HepG2 (cell line): ENCODE results near the gene ANKRD65. TPM values are rescaled to one million over a fixed set of nuclear protein-coding genes. Genes with fewer than 3 reads are reported as not detected.

Experiments used
- ASH2L ChIP-seq: fragments of 300-600, 200-600 bp; sonication (generic); IDR thresholded peaks from 2 replicates; pipeline ENCODE4 v1.7.0; 2017; ENCODE audit warnings: low read depth, mild to moderate bottlenecking, moderate library complexity, mixed read lengths, low read length; ENCODE audit not compliant: insufficient read length
- BORCS8-MEF2B ChIP-seq: sonication (generic); formaldehyde crosslinking; IDR thresholded peaks from 2 replicates; pipeline ENCODE4 v1.8.0; 2022; ENCODE audit warnings: mild to moderate bottlenecking, missing genetic modification reagents
- CAMTA2 ChIP-seq: sonication (generic); formaldehyde crosslinking; IDR thresholded peaks from 2 replicates; pipeline ENCODE4 v1.4.0; 2020; ENCODE audit warnings: mild to moderate bottlenecking, missing genetic modification reagents, borderline replicate concordance
- HDAC1 ChIP-seq: sonication (generic); formaldehyde crosslinking; IDR thresholded peaks from 2 replicates; pipeline ENCODE4 v1.5.1; 2020; ENCODE audit warnings: mild to moderate bottlenecking, missing genetic modification reagents
- NAIF1 ChIP-seq: sonication (generic); formaldehyde crosslinking; IDR thresholded peaks from 2 replicates; pipeline ENCODE4 v1.5.0; 2020; ENCODE audit warnings: mild to moderate bottlenecking, missing genetic modification reagents, borderline replicate concordance
- PHF20 ChIP-seq: sonication (generic); formaldehyde crosslinking; IDR thresholded peaks from 2 replicates; pipeline ENCODE4 v1.5.0; 2020; ENCODE audit warnings: mild to moderate bottlenecking, missing genetic modification reagents
- SRSF1 ChIP-seq: fragments of 200-400 bp; formaldehyde crosslinking; optimal IDR thresholded peaks from 2 replicates; pipeline ENCODE3; 2017; ENCODE audit warnings: mild to moderate bottlenecking, low read depth, low read length, moderate library complexity
- ZBTB7B ChIP-seq: sonication (generic); formaldehyde crosslinking; IDR thresholded peaks from 2 replicates; pipeline ENCODE4 v1.4.0; 2020; ENCODE audit warnings: missing genetic modification reagents
- ZNF296 ChIP-seq: sonication (generic); formaldehyde crosslinking; conservative IDR thresholded peaks from 2 replicates; pipeline ENCODE4 v1.5.0; 2020; ENCODE audit warnings: mild to moderate bottlenecking, missing genetic modification reagents
- ZNF446 ChIP-seq: sonication (generic); formaldehyde crosslinking; IDR thresholded peaks from 2 replicates; pipeline ENCODE4 v1.5.0; 2020; ENCODE audit warnings: mild to moderate bottlenecking, missing genetic modification reagents
- ZNF563 ChIP-seq: sonication (generic); formaldehyde crosslinking; IDR thresholded peaks from 2 replicates; pipeline ENCODE4 v1.8.0; 2022; ENCODE audit warnings: mild to moderate bottlenecking, moderate library complexity, missing genetic modification reagents
- ZNF589 ChIP-seq: sonication (generic); formaldehyde crosslinking; conservative IDR thresholded peaks from 2 replicates; pipeline ENCODE4 v1.8.0; 2022; ENCODE audit warnings: mild to moderate bottlenecking, moderate library complexity, missing genetic modification reagents
- ZNF749 ChIP-seq: sonication (generic); formaldehyde crosslinking; IDR thresholded peaks from 2 replicates; pipeline ENCODE4 v1.8.0; 2022; ENCODE audit warnings: mild to moderate bottlenecking, missing genetic modification reagents, moderate library complexity, borderline replicate concordance
- ZNF879 ChIP-seq: sonication (generic); formaldehyde crosslinking; IDR thresholded peaks from 2 replicates; pipeline ENCODE4 v1.8.1; 2023; ENCODE audit warnings: missing genetic modification reagents
- polyA plus RNA-seq, 8 experiments: library from polyadenylated mRNA; depleted of rRNA in 3 of 8; stranded (reverse) in 7 of 8; unstranded in 1 of 8; fragments of >200 nt; fragmentation: Illumina TruSeq in 4 of 8; extraction: Trizol in 4 of 8; gene quantifications; 2 replicates each; pipeline versions ENCODE4 v1.2.1 to v1.2.3, GENCODE V29; 2011 to 2016; ENCODE audit warnings: low read depth in 4 of 8, missing spikeins in 1 of 8, mixed read lengths in 1 of 8; ENCODE audit not compliant: insufficient read depth in 1 of 8
- total RNA-seq, 5 experiments: library from RNA; depleted of rRNA; stranded (reverse); fragments of >200 nt; fragmentation: Illumina TruSeq; extraction: Trizol; gene quantifications; 2 replicates each; pipeline ENCODE4 v1.2.3, GENCODE V29; 2016; ENCODE audit warnings: low read depth in 1 of 5
- TF ChIP-seq, protein P1 (sequence below): sonication (generic); formaldehyde crosslinking; IDR thresholded peaks from 2 replicates; pipeline ENCODE4 v1.4.0; 2020; ENCODE audit warnings: mild to moderate bottlenecking, missing genetic modification reagents, borderline replicate concordance
- TF ChIP-seq, protein P2 (sequence below): sonication (generic); formaldehyde crosslinking; IDR thresholded peaks from 2 replicates; pipeline ENCODE4 v1.4.0; 2020; ENCODE audit warnings: mild to moderate bottlenecking, missing genetic modification reagents
- TF ChIP-seq, protein P3 (sequence below): sonication (generic); formaldehyde crosslinking; IDR thresholded peaks from 2 replicates; pipeline ENCODE4 v1.5.1; 2020; ENCODE audit warnings: mild to moderate bottlenecking, missing genetic modification reagents, moderate library complexity

ANKRD65 gene
- total and polyA plus RNA-seq, 2 of the 13 experiments (the other 11 are each of a cell fraction or from before 2014, with no cell fraction given) = 12.1 to 30.1 TPM

DNA sequence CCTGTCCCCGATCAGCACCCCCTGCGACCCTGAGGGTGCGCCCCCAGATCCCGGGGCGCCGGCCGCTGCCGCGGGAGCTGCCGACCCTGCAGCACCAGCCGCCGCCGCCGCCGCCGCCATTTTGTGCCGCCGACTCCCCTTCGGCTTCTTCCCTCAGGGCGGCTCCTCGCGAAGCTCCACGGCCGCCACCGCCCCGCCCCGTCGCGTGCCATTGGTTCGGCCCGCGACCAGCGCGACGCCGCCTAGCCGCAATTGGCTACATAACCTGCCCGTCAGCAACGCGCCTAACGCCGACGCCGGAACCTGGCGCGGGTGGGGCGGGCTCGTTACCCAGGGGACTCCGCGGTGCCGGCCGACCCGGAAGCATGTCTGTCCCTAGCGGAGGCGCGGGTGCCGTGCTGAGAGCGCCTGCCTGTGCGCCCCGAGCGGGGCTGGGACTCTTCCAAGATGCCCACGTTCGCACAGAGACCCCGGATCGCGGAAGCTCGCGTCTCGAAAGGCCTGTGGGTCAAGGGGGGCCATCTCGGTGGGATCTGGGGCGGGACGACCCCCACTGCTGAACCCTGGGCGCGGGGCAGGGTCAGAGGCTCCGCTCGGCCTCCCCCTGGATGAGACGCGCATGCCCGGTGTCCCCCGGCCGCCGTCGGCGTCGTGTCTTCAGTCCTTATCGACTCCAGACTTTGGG lies 21.7 kb downstream of the ANKRD65 start, which contains the start of gene CCNL2 (continued):
- TF ChIP-seq, protein P1, sequence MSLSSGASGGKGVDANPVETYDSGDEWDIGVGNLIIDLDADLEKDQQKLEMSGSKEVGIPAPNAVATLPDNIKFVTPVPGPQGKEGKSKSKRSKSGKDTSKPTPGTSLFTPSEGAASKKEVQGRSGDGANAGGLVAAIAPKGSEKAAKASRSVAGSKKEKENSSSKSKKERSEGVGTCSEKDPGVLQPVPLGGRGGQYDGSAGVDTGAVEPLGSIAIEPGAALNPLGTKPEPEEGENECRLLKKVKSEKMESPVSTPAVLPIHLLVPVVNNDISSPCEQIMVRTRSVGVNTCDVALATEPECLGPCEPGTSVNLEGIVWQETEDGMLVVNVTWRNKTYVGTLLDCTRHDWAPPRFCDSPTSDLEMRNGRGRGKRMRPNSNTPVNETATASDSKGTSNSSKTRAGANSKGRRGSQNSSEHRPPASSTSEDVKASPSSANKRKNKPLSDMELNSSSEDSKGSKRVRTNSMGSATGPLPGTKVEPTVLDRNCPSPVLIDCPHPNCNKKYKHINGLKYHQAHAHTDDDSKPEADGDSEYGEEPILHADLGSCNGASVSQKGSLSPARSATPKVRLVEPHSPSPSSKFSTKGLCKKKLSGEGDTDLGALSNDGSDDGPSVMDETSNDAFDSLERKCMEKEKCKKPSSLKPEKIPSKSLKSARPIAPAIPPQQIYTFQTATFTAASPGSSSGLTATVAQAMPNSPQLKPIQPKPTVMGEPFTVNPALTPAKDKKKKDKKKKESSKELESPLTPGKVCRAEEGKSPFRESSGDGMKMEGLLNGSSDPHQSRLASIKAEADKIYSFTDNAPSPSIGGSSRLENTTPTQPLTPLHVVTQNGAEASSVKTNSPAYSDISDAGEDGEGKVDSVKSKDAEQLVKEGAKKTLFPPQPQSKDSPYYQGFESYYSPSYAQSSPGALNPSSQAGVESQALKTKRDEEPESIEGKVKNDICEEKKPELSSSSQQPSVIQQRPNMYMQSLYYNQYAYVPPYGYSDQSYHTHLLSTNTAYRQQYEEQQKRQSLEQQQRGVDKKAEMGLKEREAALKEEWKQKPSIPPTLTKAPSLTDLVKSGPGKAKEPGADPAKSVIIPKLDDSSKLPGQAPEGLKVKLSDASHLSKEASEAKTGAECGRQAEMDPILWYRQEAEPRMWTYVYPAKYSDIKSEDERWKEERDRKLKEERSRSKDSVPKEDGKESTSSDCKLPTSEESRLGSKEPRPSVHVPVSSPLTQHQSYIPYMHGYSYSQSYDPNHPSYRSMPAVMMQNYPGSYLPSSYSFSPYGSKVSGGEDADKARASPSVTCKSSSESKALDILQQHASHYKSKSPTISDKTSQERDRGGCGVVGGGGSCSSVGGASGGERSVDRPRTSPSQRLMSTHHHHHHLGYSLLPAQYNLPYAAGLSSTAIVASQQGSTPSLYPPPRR (CRISPR knock-in tag) = 0 out of 2 replicates have a peak, but pooled peaks have one; percentile 48
- TF ChIP-seq, protein P2, sequence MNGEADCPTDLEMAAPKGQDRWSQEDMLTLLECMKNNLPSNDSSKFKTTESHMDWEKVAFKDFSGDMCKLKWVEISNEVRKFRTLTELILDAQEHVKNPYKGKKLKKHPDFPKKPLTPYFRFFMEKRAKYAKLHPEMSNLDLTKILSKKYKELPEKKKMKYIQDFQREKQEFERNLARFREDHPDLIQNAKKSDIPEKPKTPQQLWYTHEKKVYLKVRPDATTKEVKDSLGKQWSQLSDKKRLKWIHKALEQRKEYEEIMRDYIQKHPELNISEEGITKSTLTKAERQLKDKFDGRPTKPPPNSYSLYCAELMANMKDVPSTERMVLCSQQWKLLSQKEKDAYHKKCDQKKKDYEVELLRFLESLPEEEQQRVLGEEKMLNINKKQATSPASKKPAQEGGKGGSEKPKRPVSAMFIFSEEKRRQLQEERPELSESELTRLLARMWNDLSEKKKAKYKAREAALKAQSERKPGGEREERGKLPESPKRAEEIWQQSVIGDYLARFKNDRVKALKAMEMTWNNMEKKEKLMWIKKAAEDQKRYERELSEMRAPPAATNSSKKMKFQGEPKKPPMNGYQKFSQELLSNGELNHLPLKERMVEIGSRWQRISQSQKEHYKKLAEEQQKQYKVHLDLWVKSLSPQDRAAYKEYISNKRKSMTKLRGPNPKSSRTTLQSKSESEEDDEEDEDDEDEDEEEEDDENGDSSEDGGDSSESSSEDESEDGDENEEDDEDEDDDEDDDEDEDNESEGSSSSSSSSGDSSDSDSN (CRISPR knock-in tag) = peak; percentile 66; the same call in 1 of the 2 replicates
- peak; percentile 68 for TF ChIP-seq ASH2L
- TF ChIP-seq ZNF563 (CRISPR knock-in tag) = peak; percentile 81; the same call in 1 of the 2 replicates
- TF ChIP-seq ZBTB7B (CRISPR knock-in tag) = peak; percentile 56; the same call in 1 of the 2 replicates
- TF ChIP-seq BORCS8-MEF2B (CRISPR knock-in tag) = no peak
- peak; percentile 77; the same call in 1 of the 2 replicates for TF ChIP-seq ZNF589 (CRISPR knock-in tag)
- TF ChIP-seq ZNF749 = 0 out of 2 replicates have a peak, but pooled peaks have one; percentile 48
- TF ChIP-seq ZNF296 (CRISPR knock-in tag) = no peak
- 0 out of 2 replicates have a peak, but pooled peaks have one; percentile 53 for TF ChIP-seq NAIF1 (CRISPR knock-in tag)
- TF ChIP-seq PHF20 (CRISPR knock-in tag) = peak; percentile 89
- TF ChIP-seq HDAC1 = peak; percentile 97
- TF ChIP-seq CAMTA2 (CRISPR knock-in tag) = no peak
- peak; percentile 70 for TF ChIP-seq SRSF1
- TF ChIP-seq, protein P3, sequence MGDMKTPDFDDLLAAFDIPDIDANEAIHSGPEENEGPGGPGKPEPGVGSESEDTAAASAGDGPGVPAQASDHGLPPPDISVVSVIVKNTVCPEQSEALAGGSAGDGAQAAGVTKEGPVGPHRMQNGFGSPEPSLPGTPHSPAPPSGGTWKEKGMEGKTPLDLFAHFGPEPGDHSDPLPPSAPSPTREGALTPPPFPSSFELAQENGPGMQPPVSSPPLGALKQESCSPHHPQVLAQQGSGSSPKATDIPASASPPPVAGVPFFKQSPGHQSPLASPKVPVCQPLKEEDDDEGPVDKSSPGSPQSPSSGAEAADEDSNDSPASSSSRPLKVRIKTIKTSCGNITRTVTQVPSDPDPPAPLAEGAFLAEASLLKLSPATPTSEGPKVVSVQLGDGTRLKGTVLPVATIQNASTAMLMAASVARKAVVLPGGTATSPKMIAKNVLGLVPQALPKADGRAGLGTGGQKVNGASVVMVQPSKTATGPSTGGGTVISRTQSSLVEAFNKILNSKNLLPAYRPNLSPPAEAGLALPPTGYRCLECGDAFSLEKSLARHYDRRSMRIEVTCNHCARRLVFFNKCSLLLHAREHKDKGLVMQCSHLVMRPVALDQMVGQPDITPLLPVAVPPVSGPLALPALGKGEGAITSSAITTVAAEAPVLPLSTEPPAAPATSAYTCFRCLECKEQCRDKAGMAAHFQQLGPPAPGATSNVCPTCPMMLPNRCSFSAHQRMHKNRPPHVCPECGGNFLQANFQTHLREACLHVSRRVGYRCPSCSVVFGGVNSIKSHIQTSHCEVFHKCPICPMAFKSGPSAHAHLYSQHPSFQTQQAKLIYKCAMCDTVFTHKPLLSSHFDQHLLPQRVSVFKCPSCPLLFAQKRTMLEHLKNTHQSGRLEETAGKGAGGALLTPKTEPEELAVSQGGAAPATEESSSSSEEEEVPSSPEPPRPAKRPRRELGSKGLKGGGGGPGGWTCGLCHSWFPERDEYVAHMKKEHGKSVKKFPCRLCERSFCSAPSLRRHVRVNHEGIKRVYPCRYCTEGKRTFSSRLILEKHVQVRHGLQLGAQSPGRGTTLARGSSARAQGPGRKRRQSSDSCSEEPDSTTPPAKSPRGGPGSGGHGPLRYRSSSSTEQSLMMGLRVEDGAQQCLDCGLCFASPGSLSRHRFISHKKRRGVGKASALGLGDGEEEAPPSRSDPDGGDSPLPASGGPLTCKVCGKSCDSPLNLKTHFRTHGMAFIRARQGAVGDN (CRISPR knock-in tag) = peak; percentile 80
- 0 out of 2 replicates have a peak, but pooled peaks have one; percentile 36 for TF ChIP-seq ZNF446 (CRISPR knock-in tag)
- TF ChIP-seq ZNF879 (CRISPR knock-in tag) = 0 out of 2 replicates have a peak, but pooled peaks have one; percentile 60
